AG20443 (cell line): ENCODE measurements around the gene TBC1D10B.
"Not testable (repeated sequence)": the region's sequence is repeated elsewhere in the genome, so short reads cannot be mapped to it uniquely, and the experiment has no call there.

Source experiments
- DNase-seq: peaks from one replicate; pipeline ENCODE4 v3.0.0; 2012; ENCODE audit warnings: low spot score, mixed read lengths

The TBC1D10B gene

DNA sequence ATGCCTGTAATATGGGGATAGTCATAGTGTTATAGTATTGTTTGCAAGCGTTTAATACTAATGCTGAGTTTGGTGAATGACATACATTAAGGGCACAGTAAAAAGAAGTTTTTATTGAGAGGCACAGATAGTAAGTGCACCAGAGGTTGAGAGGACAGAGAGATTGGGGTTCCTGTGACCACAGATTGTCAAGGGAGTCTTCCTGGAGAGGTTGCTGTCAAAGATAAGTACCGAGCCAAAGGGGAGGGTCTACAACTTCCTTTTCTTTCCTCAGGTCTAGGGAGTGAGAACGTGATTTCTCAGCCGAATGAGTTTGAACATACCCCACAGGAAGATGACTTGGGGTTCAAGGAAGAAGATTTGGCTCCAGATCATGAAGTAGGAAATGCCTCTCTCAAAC lies 26.8 kb upstream of the TBC1D10B start:
- no peak for DNase-seq

DNA sequence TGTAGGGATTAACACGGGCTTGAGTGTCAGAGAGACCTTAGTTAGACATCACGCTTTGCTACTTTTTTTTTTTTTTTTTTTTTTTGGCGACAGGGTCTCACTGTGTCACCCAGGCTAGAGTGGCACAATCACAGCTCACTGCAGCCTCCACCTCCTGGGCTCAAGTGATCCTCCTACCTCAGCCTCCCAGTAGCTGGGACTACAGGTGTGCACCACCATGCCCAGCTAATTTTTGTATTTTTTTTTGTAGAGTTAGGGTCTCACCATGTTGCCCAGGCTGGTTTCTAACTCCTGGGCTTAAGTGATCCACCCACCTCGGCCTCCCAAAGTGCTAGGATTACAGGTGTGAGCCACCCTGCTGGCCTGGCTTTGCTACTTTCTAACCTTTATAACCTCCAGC lies 26.3 kb upstream of the TBC1D10B start:
- not testable (repeated sequence) for DNase-seq

DNA sequence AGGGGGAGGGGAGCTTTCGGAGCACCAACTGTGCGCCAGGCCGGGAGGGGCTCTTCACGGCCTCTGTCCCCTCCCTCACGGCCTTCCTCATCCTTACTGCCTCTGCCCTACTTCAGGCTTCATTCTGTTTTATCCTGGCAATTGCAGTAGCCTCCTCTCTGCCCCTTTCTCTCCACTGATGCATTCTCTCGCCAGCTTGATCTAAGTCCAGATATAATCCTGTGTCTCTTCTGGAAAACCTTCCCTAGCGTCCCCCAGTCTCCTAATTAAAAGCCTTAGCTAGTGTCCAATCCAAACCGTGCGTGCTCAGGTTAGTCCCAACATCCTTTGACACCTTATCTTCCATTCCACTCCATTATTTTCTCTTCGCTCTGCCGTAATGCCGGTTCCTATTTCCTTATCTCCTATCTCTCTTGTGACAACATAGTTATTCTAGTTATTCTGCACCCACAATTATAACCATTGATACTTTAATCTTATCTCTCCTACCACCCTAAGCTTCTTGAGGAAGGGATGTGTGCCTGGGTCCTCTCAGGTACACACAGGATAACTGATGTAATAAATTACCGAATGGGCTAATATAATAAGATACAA lies 25.8 kb upstream of the TBC1D10B start:
- DNase-seq = no peak

GRCh38 chr16:30395155-30395991 lies 25.1 kb upstream of the TBC1D10B start, which contains the start of gene ZNF48:
Gene ZNF48 (plus strand): TSS chr16:30395420. CDS start chr16:30395795, 375 bp downstream.
- DNase-seq = peak; percentile 94

DNA sequence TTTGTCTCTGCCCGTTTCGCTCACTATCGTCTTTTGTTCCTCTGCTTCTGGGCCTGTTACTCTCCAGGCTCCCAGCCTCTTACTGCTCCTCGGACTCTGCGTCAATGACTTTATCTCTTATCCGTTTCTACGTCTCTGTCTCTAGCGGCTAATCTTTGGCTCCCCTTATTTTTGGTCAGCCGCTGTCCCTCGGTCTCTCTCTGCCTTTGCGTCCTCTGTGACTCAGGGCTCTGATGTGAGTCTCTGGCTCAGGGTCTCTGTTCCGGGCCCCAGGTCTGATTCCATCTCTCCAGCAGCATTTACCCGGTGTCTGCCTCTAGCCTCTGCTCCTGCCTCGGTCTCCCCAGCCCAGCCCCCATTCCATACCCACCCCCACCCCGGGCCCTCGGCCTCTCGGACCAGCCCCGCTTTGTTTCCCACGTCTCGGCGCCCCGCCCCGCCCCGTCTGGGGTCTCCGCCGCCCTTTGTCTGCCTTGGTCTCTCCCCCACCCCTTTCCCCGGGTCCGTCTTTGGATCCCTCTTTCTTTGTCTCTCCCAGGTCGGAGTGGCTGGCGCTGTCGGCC lies 24.4 kb upstream of the TBC1D10B start:
- DNase-seq = peak; percentile 40

DNA sequence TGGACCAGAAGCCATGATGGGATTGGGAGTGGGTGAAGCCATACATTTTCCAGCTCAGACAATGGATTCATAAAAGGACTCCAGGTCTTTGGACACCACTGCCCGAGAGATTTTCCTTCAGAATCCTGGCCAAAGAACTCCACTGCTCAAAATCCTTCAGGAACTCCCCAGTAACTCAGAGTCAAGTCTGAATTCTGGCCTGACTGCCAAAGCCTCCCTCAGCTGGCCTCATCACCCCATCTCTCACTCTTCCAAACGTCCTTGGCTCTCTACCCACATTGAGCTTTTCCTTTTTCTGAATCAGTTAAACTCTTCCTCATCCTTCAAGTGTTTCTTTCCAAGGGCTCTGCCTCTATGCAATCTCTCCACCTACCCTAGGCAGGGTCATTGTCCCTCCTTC lies 13.2 kb upstream of the TBC1D10B start:
- no peak for DNase-seq

DNA sequence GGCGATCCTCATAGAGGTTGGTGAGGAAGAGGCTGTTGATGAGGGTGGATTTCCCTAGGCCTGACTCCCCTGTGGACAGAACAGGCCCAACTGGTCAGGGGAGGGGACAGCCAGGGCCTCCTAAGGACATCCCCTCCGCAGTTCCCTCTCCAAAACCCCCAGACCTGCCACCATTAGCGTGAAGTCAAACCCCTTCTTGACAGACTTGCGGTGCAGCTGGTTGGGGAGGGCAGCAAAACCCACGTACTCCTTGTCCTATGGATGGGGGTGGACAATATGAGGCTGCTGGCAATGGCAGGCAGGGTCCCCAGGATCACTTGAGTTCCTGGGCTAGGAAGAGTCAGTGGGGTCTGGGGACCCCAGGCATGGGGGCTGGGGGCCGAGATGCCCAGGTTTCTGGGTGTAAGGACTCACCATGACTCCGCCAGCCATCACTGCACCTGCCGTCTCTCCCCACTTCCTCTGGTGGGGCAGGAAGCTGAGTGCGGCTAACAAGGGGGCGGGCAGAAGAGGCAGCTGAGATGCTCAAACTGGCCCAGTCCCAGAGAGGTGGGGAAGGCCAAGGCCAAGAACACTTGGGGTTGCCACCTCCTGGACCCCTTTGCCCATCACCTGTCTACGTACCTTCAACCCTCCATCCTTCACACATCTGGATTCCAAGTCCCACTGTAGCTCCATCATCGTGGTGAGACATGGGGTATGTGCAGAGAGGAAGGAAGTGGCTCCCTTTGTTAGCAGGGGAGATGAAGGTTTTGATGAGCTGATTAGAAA lies 12.0 kb upstream of the TBC1D10B start, which contains the start of gene SEPTIN1:
TSS of gene SEPTIN1 (minus strand) at position 451 of the 771 bp plus-strand sequence. CDS start at position 432, 19 bp downstream.
- DNase-seq = no peak

GRCh38 chr16:30381291-30382041 lies 11.2 kb upstream of the TBC1D10B start:
- no peak for DNase-seq

DNA sequence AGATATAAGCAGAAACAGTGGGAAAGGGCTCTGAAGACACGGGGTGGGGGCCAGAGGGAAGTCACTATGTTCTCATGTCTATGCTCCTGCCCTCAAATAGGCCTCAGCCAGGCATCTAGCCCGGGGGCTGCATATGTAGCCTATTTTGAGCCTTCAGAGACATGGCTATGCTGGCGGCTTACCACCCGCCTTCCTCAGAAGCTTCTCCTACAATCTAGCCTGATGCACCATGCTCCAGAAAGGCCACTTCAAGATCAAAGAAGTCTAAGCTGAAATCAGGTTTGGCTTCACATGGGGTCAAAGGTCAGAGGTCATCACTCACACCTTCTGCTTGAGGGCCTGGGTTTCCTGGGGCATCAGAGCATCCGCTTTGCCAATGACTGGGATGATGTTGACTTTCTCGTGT lies 10.5 kb upstream of the TBC1D10B start:
- no peak for DNase-seq

DNA sequence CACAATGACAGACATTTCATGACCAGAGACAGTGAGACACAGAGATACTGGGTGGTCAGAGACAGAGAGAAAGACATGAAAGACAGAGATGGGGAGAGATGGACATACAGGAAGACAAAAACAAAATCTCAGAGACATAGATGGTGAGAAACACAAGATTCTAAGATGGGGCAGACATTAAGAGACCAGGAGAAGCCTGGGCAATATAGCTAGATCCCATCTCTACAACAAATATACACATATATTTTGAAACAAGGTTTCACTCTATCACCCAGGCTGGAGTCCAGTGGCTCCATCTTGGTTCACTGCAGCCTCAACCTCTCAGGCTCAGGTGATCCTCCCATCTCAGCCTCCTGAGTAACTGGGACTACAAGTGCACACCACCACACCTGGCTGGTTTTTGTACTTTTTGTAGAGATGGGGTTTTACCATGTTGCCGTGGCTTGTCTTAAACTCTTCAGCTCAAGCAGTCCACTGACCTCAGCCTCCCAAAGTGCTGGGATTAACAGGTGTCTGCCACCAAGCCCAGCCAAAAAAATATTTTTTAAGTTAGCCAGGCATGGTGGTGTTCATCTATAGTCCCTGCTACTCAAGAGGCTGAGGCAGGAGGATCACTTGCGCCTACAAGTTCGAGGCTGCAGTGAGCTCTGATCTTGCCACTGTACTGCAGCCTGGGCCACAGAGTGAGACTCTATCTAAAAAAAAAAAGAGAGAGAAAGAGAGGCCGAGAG lies 9.9 kb upstream of the TBC1D10B start:
- DNase-seq = no peak

GRCh38 chr16:30379158-30379783 lies 9.0 kb upstream of the TBC1D10B start:
- no peak for DNase-seq

DNA sequence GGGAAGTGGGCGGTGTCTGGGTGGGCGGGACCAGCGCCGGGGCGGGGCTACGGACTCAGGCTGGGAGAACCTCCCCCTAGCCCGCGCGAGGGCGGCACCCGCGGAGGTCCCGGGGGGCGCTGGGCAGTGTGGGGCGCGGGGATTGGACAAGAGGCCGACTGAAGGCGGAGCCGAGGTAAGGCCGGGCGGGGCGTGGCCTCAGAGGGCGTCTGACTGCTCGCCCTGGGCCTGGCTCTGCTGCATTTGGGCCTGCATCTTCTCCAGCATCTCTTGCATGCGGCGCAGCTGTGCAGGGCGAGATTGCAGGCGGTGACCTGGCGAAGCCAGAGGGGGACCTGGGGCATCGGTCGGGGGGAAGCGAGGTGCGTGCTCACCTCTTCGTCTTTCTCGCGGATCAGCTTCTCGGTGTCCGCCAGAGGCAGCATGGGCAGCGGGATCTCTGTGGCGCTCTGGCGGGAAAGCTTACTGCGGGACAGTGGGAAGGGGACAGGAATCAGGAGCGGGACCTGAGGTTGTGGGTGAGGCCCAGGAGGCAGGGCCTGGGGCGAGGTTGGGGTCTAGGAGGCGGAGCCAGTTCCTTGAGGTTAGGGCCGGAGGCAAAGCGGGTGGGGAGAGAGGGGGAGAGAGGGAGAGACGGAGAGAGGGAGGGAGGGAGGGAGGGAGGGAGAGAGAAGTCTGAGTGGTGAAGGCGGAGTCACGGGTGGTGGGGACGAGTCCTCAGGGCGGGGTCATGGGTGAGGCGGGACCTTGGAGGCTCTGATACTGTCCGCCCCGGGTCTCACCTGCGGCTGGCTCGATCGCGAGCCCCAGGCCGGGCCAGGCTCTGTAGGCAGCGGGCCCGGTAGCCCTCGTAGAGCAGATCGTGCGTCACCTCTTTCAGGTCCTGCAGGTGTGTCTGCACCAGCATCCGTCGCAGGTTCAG lies 8.2 kb upstream of the TBC1D10B start:
- peak; percentile 99 for DNase-seq

GRCh38 chr16:30377812-30378235 lies 7.5 kb upstream of the TBC1D10B start:
- DNase-seq = peak; percentile 84

- no peak for DNase-seq
Measured at GRCh38 chr16:30377050-30377811, 6.9 kb upstream of the TBC1D10B start.

DNA sequence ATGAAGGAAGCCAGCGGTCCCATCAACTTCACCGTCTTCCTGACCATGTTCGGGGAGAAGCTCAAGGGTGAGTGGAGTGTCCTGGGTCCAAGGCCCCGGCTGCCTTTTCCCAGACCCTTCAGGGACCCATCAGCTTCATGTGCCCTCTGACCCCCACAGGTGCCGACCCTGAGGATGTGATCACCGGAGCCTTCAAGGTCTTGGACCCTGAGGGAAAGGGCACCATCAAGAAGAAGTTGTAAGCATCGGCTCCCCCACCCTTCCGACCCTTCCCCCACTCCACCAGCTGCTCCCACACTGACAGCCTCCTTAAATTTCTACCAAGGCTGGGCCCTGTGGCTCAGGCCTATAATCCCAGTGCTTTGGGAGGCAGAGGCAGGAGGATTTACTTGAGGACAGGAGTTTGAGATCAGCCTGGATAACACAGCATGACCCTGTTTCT lies 6.2 kb upstream of the TBC1D10B start:
- no peak for DNase-seq

GRCh38 chr16:30375864-30376263 lies 5.6 kb upstream of the TBC1D10B start:
- DNase-seq = no peak

DNA sequence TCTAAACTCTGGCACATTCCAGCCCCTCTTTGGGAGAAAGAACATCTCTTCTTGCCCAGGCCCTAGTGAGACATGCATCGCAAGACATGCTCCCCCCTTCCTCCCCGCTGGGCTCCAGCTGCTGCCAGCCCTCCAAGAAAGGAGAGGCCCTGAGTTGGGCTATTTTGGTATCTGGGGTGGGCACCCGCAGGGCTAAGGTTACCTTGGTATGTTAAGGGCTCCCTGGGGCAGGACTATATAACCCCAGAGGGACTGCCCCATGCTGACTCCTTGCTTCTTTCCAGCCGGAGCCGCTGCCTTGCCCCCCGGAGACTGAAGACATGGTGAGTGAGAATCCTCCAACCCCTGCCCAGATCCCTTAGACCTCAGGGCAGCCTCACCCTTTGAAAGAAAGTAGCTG lies 4.2 kb upstream of the TBC1D10B start, which contains the start of gene MYL11:
TSS of gene MYL11 (plus strand) at position 265 of the 400 bp plus-strand sequence. CDS start at position 321, 56 bp downstream.
- DNase-seq = no peak

DNA sequence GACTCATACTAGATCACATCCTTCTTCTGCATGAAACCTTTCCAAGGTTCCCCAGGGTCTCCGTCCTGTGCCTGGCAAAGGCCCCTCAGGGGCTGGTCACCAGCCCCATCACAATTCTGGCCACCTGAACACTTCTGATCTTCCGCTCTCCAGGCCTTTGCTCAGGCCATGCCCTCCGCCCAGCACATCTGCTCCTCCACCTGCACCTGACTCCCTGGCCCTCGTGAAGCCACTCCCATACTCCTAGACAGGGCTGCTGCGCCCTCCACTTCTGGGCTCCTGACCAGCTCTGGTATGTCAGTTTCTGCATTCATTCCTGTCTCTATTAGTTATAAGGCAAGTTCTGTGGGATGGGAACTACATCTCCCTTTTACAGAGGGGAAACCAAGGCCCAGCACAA lies 2.4 kb upstream of the TBC1D10B start:
- DNase-seq = no peak
